Panc1 (cell line): ENCODE data around the gene KRTAP5-6.

Source experiments
- CTCF ChIP-seq: fragments of 450-650 bp; IDR thresholded peaks from 2 replicates; pipeline ENCODE4 v1.5.1; 2017; ENCODE audit warnings: mild to moderate bottlenecking
- POLR2AphosphoS5 ChIP-seq: IDR thresholded peaks from 2 replicates; pipeline ENCODE4 v1.6.1; 2012; ENCODE audit warnings: mild to moderate bottlenecking, low read depth, low read length, moderate library complexity
- REST ChIP-seq, 2 experiments: IDR thresholded peaks; 2 replicates each; pipeline ENCODE4 v1.6.1; 2011 to 2012; ENCODE audit warnings: low read depth in 2 of 2, control low read depth in 1 of 2, low read length in 1 of 2, mild to moderate bottlenecking in 1 of 2, moderate library complexity in 1 of 2; ENCODE audit not compliant: insufficient read depth in 1 of 2
- SIN3A ChIP-seq: IDR thresholded peaks from 2 replicates; pipeline ENCODE4 v1.6.1; 2012; ENCODE audit warnings: low read depth, mild to moderate bottlenecking, low read length, moderate library complexity, borderline replicate concordance; ENCODE audit not compliant: insufficient read depth

- no peak for TF ChIP-seq CTCF
- no peak for TF ChIP-seq POLR2AphosphoS5
- TF ChIP-seq REST (IDR thresholded peaks at IDR 0.05; ENCODE audit: insufficient read depth in 1 of 2, low read depth in 2 of 2, low read length in 1 of 2), result no peak
- TF ChIP-seq SIN3A, result no peak
Observed at GRCh38 chr11:1718326-1718725, 21.3 kb downstream of the KRTAP5-6 start.
